Amniotic epithelial cell (primary cell): Measurements from ENCODE around the gene DAPP1.
"Not testable (repeated sequence)": the region's sequence is repeated elsewhere in the genome, so short reads cannot be mapped to it uniquely, and the experiment has no call there.

Source experiments
- DNase-seq: peaks from one replicate; pipeline ENCODE4 v3.0.0-alpha.2; 2010; ENCODE audit warnings: low read depth

Gene DAPP1

GRCh38 chr4:99824070-99824599 lies 7.5 kb downstream of the DAPP1 start:
- DNase-seq, result no peak

DNA sequence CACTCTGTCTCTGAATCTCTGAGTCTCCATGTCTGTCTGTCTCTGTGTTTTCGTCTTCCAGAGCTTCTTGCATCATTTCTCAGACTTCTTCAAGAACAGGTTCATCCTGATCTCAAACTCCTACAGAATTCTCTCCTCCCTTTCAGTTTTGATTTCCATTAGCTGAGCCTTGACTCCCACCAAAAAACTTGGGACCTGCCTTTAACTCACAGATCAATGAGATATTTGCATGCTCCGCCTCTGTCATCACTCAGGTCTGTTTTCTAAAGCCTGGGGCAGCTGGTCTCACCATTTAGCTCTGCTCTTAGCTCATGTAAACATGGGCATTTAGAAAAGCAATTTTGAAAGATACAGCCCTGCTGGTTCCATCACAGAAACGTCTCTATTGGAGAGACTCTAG lies 8.6 kb downstream of the DAPP1 start:
- DNase-seq, result no peak

DNA sequence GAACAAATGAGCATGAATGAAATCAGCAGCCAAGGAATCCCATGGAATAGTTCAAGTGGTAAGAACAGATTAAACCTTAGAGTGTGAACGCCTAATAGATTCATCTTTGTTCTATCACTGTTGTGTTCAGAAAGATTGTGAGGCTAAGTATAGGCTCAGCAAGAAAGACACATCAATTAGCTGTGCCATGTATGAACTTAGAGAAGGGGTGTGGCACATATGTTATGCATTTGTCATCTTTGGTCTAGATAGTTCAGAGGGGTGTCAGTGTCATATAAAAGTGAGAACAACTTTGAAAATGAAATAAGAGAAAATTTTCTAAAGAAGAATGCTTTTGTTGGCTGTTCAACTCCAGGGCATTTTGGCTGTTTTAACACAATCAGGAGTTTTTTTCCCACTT lies 9.4 kb downstream of the DAPP1 start:
- no peak for DNase-seq

- DNase-seq, result peak; percentile 37
Observed at GRCh38 chr4:99827454-99827853, 10.8 kb downstream of the DAPP1 start.

DNA sequence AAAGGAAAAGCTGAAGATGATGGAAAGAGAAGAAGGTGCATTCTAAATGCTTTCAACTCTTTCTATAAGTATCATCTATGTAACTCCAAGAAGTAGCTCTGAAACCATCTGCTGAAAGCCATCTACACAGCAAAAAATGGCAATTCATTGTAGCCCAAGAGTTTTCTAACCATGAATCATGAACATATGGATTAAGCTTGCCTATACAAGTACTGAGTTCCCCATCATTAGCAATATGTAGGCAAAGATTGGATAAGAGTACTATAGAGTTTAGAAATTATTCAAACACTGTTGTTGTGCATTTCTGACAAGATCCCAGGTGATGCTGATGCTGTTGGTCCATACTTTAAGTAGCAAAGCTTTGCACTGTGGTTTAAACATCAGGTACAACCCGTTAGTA lies 11.2 kb downstream of the DAPP1 start:
- no peak for DNase-seq

- no peak for DNase-seq
Observed at GRCh38 chr4:99828477-99828876, 11.8 kb downstream of the DAPP1 start.

DNA sequence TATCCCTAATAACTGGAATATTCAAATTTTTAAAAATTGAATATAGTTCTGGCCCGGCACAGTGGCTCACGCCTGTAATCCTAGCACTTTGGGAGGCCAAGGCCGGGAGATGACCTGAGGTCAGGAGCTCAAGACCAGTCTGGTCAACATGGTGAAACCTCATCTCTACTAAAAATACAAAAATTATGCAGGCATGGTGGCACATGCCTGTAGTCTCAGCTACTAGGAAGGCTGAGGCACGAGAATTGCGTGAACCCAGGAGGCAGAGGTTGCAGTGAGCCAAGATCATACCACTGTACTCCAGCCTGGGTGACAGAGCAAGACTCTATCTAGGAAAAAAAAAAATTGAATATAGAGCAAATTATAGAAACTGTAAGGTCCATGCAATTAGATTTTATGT lies 13.4 kb downstream of the DAPP1 start:
- DNase-seq, result not testable (repeated sequence)

DNA sequence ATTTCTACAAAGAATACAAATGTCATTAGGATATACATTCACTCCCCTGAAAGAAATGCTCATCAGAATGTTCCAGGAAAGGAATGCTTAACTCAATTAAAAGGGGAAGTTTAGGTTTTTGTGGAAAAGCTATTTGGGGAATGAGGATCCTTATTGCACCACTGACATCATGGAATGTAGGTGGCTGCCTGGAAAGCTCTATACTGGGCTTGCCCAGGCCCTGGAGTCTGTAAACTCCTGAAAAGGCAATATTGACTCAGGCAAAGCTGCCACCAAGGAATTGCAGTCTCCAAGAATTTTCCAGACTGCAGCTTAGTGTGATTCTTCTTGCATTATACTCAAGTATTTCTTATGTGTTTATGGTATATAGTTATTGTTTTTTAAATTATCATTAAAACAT lies 15.7 kb downstream of the DAPP1 start:
- no peak for DNase-seq

DNA sequence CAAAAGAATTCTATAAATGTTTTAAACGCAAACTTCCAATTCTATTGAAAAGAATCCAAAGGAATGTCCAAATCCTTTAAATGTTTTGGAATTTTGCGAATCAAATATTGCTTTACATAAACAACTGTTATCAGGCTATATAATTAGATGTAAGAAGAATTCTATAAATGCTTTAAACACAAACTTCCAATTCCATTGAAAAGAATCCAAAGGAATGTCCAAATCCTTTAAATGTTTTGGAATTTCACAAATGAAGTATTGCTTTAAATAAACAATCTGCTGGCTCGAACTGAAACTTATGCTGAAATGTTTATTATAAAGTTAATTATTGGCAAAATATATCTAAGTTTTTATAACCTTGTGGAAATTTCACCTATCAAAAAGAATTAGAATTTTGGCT lies 16.1 kb downstream of the DAPP1 start:
- no peak for DNase-seq

- no peak for DNase-seq
Observed at GRCh38 chr4:99833756-99834155, 17.1 kb downstream of the DAPP1 start.

GRCh38 chr4:99834569-99834968 lies 17.9 kb downstream of the DAPP1 start:
- DNase-seq, result no peak

GRCh38 chr4:99835942-99836341 lies 19.3 kb downstream of the DAPP1 start:
- DNase-seq, result no peak

GRCh38 chr4:99838927-99839326 lies 22.3 kb downstream of the DAPP1 start:
- DNase-seq, result no peak

DNA sequence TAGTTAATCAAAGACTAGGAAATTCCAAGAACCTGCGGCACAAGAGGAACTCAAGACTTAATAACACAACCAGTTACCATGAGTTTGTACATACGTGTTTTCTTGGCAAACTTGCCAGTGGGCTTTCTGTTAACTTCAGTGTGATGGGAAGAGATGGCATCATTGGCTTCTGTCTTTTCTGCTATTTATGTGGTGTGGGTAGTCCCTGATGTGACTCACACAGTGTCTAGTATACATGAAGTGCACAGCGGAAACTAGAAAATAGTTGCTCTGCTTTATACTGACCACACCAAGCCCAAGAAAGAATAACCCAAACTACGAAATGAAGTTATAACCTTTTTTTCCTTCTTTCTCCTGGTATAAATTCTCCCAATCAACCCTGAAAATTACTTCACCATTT lies 24.5 kb downstream of the DAPP1 start:
- no peak for DNase-seq

- no peak for DNase-seq
Observed at GRCh38 chr4:99843413-99843812, 26.8 kb downstream of the DAPP1 start.

GRCh38 chr4:99844048-99844447 lies 27.4 kb downstream of the DAPP1 start:
- DNase-seq, result no peak

- no peak for DNase-seq
Observed at GRCh38 chr4:99845179-99845578, 28.6 kb downstream of the DAPP1 start.

DNA sequence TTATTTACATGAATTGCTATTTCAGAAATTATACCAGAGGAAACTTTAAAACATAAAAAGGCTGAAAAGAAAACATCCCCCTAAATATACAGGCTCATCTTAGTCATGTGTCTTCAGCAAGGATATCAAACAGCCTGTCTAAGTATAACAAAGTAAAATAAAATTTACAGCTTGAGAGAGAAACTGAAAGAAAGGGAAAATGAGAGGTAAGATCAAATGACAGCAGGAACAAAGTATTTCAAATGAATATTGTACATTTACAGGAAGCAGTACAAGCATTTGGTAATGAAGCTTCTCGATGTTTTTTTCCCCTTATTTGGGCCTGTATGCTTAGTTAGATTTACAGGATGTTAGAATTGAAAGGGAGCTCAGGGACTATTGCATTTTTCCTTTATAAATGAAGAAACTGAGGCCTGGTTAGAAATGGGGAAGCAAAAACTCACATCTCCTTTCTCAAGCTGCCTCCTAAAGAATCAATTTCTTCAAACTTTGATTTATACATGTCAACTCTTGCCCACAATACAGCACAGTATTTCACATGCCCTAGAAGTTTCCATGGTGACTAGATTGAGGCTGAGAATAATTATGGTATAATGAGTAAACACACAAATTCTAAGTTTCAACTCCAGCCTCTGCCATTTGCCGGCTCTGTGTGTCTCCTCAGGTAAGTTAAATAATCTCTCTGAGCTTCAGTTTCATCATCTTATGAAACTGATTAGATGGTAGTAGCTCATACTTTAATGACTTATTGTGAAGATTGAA lies 29.3 kb downstream of the DAPP1 start:
- no peak for DNase-seq

DNA sequence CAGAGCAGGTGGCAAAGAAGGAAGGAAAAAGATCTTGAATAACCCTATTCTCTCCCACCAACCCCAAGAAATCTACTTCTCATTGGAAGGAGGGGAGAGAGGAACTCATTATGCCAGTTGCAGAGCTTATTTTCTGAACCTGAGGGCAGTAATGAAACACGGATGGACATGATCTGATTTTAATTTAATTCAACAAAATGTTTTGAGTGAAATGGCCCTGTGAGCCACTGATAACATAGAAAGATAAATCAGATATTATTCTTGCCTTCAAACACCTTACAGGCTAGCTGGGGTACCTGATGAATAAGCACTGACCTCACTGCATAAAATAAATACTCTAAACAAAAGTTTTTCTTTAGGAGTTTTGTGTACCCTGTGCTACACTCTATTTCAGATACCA lies 30.3 kb downstream of the DAPP1 start:
- no peak for DNase-seq

- no peak for DNase-seq
Observed at GRCh38 chr4:99847362-99847976, 30.8 kb downstream of the DAPP1 start.

GRCh38 chr4:99848591-99849001 lies 32.0 kb downstream of the DAPP1 start:
- DNase-seq, result no peak

GRCh38 chr4:99852199-99852749 lies 35.6 kb downstream of the DAPP1 start:
- no peak for DNase-seq

DNA sequence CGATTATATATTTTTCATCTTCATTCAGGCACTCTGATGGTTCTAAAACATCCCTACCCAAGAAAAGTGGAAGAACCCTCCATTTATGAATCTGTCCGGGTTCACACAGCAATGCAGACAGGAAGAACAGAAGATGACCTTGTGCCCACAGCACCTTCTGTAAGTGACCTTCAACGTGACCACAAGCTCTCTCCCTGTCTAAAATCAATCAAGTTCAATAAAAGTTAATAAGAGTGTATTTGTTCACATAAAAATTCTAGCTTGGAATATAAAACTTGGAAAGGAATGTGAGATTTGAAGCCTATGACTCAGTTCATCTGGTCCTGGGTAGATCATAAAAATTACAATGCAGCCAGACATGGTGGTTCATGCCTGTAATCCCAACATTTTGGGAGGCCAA lies 36.6 kb downstream of the DAPP1 start:
- DNase-seq, result no peak
